Kidney epithelial cell (primary cell): Measurements from ENCODE around the gene NMD3. TPM values are rescaled to one million over a fixed set of nuclear protein-coding genes. Genes with fewer than 3 reads are reported as not detected.

Experiments
- DNase-seq: peaks from one replicate; pipeline ENCODE4 v3.0.0-alpha.2; 2010; ENCODE audit warnings: low read depth
- H3K27me3 ChIP-seq: 2 replicates; pipeline ENCODE4 v1.6.0; 2011; ENCODE audit warnings: low read length; ENCODE audit not compliant: control insufficient read depth, insufficient read depth
- H3K36me3 ChIP-seq: 2 replicates; pipeline ENCODE4 v1.5.1; 2011; ENCODE audit warnings: low read length; ENCODE audit not compliant: control insufficient read depth, insufficient read depth
- H3K4me3 ChIP-seq: 2 replicates; pipeline ENCODE4 v1.5.1; 2011; ENCODE audit warnings: low read depth, mild to moderate bottlenecking, control low read depth, low read length
- total RNA-seq: library from RNA; depleted of rRNA; stranded (reverse); fragments of >200 nt; gene quantifications from 2 replicates; pipeline ENCODE4 v1.2.3, GENCODE V29; 2015
- TF ChIP-seq, protein P1 (sequence below): IDR thresholded peaks from 2 replicates; pipeline ENCODE4 v1.5.1; 2011; ENCODE audit warnings: mild to moderate bottlenecking, moderate library complexity, low read length, control low read depth, inconsistent platforms; ENCODE audit not compliant: insufficient read depth, poor library complexity, severe bottlenecking

The NMD3 gene
- total RNA-seq, 1 donor from 2014 or later: 53.9 TPM

DNA sequence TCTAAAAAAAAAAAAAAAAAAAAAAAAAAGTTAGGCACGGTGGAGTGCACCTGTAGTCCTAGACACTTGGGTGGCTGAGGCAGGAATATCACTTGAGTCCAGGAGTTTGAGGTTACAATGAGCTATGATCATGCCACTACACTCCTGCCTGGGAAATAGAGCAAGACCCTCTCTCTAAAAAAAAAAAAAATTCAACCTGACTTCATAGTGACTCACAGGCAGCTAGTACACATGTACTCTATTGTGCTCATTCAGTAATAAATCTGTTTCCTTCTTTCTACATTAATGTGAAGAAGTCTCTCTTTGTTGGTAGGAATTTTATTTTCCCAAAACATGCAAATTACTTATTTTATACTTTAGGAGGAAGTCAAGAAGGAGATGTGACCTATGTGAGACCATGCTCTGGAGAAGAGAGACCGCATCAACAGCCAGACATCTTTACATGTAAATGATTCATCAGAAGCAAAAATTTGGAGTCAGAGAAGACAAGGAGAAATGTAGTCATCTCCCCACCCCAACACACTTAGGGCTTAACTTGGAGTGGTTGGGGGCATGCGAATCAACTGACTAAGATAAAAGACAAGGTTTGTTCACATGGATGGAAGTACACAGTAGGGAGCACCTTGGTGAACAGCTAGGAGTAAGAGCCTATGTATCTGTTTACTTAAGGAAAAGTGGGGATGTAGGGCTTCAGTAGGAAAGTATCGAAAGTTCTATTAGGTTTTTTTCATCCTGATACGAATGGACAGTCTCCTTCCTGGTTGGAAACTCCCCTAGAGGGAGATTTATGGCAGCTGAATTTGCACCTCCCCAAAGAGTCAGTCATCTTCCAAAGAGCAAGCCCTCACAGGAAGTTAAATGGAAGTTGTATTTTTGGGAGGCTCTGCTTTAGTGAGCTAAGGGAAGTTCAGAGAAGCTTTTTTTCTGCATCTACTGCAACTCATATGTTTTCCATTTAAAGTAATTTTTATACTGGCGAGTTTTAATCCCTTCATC, 23.0 kb upstream of the NMD3 start:
- H3K4me3 ChIP-seq: no peak overlapping the region
- TF ChIP-seq, protein P1, sequence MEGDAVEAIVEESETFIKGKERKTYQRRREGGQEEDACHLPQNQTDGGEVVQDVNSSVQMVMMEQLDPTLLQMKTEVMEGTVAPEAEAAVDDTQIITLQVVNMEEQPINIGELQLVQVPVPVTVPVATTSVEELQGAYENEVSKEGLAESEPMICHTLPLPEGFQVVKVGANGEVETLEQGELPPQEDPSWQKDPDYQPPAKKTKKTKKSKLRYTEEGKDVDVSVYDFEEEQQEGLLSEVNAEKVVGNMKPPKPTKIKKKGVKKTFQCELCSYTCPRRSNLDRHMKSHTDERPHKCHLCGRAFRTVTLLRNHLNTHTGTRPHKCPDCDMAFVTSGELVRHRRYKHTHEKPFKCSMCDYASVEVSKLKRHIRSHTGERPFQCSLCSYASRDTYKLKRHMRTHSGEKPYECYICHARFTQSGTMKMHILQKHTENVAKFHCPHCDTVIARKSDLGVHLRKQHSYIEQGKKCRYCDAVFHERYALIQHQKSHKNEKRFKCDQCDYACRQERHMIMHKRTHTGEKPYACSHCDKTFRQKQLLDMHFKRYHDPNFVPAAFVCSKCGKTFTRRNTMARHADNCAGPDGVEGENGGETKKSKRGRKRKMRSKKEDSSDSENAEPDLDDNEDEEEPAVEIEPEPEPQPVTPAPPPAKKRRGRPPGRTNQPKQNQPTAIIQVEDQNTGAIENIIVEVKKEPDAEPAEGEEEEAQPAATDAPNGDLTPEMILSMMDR: no peak
- H3K27me3 ChIP-seq: no peaks in the 10 kb centered on the region
- no peak for DNase-seq
- H3K36me3 ChIP-seq: no peaks in the 10 kb centered on the region

DNA sequence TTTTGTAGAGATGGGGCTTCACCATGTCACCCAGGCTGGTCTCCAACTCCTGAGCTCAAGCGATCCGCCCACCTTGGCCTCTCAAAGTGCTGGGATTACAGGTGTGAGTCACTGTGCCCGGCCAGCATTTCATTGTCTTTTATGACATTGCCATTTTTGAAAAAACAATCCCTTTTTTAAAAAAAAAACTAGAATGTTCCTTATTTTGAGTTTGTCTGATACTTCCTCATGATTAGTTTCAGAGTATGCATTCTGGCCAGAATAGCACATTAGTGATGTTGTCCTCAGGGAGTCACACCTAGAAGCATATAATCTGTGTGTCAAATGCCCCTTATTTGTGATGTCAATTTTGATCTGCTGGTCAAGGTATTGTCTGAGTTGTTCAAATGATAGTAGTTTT, 21.2 kb upstream of the NMD3 start:
- Histone ChIP-seq H3K27me3 (no peaks in the 10 kb centered on the region), H3K4me3 (no peak overlapping the region), H3K36me3 (no peaks in the 10 kb centered on the region)
- TF ChIP-seq, protein P1: no peak
- DNase-seq: no peak

DNA sequence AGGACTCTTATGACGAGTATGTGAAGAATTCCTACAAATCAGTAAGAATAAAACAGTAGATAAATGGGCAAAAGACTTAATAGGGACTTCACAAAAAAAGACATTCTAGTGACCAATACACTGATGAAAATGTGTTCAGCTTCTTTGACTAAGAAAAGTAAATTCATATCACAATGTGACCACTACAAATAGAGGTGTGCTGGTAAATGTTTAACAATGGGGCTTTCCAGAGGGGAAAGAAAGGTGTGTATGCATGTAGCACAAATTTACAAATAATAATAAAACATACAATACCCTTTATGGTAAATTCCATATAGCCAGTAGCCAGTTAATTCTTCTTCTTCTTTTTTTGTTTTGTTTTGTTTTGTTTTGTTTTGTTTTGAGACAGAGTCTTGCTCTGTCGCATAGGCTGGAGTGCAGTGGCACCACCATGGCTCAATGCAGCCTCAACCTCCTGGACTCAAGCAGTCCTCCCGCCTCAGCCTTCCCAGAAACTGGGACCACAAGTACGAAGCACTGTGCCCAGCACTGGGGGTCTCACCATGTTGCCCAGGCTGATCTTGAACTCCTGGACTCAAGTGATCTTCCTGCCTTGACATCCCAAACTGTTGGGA, 17.5 kb upstream of the NMD3 start:
- DNase-seq: no peak
- Histone ChIP-seq H3K27me3 (no peaks in the 10 kb centered on the region), H3K4me3 (no peak overlapping the region), H3K36me3 (no peaks in the 10 kb centered on the region)
- TF ChIP-seq, protein P1: no peak

DNA sequence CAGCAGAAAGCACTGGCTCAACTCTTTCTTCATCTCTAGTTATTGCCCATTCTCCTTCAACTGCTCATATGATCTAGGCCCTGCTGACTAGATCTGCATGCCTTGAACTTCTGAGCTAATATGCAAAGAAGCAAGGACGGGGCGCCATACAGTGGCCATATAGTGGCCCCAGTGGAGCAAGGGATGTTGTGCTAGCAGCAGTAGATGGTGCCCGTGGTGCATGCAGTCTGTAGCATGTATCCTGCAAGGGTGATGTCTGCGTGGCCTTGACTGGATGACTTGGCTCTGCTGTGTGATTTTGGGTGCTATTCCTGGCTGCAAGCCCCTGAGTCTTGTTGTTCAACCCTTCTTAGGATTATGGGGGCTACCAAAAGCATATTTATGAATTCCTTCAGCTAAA, 12.2 kb upstream of the NMD3 start:
- no peak for DNase-seq
- no peaks in the 10 kb centered on the region for H3K27me3 ChIP-seq

DNA sequence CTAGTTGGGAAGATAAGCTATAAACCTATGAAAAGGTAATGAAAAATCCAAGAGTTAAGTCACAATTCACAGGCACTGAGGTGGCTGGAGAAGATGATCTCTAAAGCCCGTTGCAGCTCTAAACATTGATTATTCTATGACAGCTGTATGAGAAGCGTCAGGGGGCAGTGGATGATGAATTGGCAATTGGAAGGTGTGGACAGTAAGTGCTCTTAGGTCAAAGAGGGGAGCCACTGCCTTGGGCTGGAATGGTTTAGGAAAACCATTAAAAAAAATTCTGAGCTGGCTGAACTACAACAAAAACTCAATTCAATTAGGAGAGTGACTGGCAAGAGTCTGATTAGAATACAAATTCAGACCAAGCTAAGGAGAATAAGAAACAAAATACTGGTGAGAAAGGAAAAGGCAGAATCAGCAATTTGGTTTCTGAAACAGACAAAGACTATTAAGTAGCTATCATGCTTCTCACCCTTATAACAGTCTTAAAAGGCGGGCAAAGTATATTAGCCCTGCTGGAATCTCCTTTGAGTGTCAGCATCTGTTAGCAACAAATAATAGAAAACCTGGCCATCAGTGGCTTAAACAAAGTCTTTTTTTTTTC, 8.8 kb upstream of the NMD3 start:
- Histone ChIP-seq H3K36me3 (no peaks in the 10 kb centered on the region), H3K27me3 (no peaks in the 10 kb centered on the region), H3K4me3 (no peak overlapping the region)
- TF ChIP-seq, protein P1: no peak
- no peak for DNase-seq

More for the DNA sequence above, 12.2 kb upstream of the NMD3 start:
- TF ChIP-seq, protein P1: no peak
- H3K4me3 ChIP-seq: no peak overlapping the region
- H3K36me3 ChIP-seq: no peaks in the 10 kb centered on the region
